OCI-LY7 (cell line): ENCODE results near the gene ZNF512.

Experiments used
- EZH2phosphoT487 ChIP-seq: fragments of 200-600 bp; sonication (generic); IDR thresholded peaks from 2 replicates; pipeline ENCODE4 v1.6.1; 2018; ENCODE audit warnings: low read depth, borderline replicate concordance, mild to moderate bottlenecking, mixed run types, antibody characterized with exemption, low read length, moderate library complexity, mixed read lengths
- TF ChIP-seq, protein P1 (sequence below): fragments of 200-600 bp; sonication (generic); conservative IDR thresholded peaks from 2 replicates; pipeline ENCODE4 v1.5.1; 2014; ENCODE audit warnings: mild to moderate bottlenecking, antibody characterized with exemption, low read length, moderate library complexity, mixed read lengths

DNA sequence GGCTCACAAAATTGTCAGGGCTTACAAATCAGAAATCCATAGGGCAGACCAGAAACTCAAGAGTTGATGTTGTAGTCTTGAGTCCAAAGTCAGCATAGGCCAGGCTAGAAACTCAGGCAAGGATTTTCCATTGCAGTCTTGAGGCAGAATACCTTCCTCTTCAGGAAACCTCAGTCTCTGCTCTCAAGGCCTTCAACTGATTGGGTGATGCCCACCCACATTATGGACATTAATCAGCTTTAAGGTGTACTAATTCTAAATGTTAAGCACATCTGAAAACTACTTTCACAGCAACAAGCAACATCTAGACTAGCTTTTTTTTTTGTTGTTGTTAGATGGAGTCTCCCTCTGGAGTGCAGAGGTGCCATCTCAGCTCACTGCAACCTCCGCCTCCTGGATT, 31.3 kb upstream of the ZNF512 start:
- TF ChIP-seq, protein P1, sequence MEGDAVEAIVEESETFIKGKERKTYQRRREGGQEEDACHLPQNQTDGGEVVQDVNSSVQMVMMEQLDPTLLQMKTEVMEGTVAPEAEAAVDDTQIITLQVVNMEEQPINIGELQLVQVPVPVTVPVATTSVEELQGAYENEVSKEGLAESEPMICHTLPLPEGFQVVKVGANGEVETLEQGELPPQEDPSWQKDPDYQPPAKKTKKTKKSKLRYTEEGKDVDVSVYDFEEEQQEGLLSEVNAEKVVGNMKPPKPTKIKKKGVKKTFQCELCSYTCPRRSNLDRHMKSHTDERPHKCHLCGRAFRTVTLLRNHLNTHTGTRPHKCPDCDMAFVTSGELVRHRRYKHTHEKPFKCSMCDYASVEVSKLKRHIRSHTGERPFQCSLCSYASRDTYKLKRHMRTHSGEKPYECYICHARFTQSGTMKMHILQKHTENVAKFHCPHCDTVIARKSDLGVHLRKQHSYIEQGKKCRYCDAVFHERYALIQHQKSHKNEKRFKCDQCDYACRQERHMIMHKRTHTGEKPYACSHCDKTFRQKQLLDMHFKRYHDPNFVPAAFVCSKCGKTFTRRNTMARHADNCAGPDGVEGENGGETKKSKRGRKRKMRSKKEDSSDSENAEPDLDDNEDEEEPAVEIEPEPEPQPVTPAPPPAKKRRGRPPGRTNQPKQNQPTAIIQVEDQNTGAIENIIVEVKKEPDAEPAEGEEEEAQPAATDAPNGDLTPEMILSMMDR = no peak
- no peak for TF ChIP-seq EZH2phosphoT487
